ENCODE measurements around the gene CNOT4.

DNA sequence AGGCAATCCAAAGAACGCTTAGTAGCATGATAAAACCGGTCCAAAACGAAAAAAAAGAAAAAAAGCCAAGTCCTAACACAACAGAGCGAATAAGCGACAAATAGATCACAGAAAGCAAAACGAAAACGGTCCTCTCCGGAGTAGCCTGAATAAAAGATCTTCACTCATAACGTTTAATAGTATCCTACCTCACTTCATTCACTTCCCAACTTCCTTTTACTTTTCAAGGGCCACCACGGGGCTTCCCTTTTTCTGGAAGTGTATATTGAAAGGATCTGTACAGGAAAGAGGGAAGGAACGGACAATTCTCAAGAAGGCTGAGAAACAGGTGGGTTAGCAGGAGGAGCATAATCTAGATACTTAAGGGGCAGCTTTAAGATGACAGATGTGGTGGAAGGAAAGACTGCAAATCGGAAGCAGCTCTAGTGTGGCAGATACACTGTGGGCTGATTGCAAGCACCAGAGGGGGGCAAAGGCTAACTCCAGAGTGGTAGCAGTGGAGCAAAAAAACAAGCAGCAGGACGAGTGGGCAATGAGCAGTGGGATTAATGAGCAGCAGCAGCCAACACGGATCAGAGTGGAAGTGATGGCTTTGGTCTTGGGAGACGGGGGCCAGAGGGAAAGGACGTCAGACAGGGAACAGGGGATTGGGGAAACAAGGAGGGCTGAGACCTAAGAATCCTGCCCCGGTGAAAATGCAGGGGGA lies 866 bp downstream of the CNOT4 start:
- TF ChIP-seq POLR2A (IDR thresholded peaks at IDR 0.05) (no peak), POLR2AphosphoS5 (IDR thresholded peaks at IDR 0.05) (no peak)
- TF ChIP-seq, protein P1, sequence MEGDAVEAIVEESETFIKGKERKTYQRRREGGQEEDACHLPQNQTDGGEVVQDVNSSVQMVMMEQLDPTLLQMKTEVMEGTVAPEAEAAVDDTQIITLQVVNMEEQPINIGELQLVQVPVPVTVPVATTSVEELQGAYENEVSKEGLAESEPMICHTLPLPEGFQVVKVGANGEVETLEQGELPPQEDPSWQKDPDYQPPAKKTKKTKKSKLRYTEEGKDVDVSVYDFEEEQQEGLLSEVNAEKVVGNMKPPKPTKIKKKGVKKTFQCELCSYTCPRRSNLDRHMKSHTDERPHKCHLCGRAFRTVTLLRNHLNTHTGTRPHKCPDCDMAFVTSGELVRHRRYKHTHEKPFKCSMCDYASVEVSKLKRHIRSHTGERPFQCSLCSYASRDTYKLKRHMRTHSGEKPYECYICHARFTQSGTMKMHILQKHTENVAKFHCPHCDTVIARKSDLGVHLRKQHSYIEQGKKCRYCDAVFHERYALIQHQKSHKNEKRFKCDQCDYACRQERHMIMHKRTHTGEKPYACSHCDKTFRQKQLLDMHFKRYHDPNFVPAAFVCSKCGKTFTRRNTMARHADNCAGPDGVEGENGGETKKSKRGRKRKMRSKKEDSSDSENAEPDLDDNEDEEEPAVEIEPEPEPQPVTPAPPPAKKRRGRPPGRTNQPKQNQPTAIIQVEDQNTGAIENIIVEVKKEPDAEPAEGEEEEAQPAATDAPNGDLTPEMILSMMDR (IDR thresholded peaks at IDR 0.05) = no peak

Data from stomach (tissue), 4 donors.